OCI-LY1 (cell line): ENCODE data around the gene FMN1.

Experiments
- H2AFZ ChIP-seq: fragments of 200-600 bp; sonication (generic), shearing (Covaris generic); 2 replicates; pipeline ENCODE4 v1.6.0; 2014; ENCODE audit warnings: antibody characterized with exemption, mild to moderate bottlenecking, low read length
- H3F3A ChIP-seq: fragments of 200-600 bp; sonication (generic), shearing (Covaris generic); 2 replicates; pipeline ENCODE4 v1.6.0; 2014; ENCODE audit warnings: mild to moderate bottlenecking, antibody characterized with exemption, low read length, moderate library complexity; ENCODE audit not compliant: insufficient read depth
- H3K27ac ChIP-seq: fragments of 200-600 bp; sonication (generic); 2 replicates; pipeline ENCODE4 v1.5.1; 2014; ENCODE audit warnings: low read length, mixed run types, mild to moderate bottlenecking, low read depth; ENCODE audit not compliant: poor library complexity, severe bottlenecking
- H3K27me3 ChIP-seq: fragments of 200-600 bp; sonication (generic); 2 replicates; pipeline ENCODE4 v1.6.0; 2014; ENCODE audit warnings: antibody characterized with exemption, mild to moderate bottlenecking, low read length, moderate library complexity; ENCODE audit not compliant: insufficient read depth
- H3K36me3 ChIP-seq: fragments of 200-600 bp; sonication (generic); 2 replicates; pipeline ENCODE4 v1.6.1; 2014; ENCODE audit warnings: mild to moderate bottlenecking, antibody characterized with exemption, low read length, moderate library complexity, mixed read lengths; ENCODE audit not compliant: insufficient read depth
- H3K4me1 ChIP-seq: fragments of 200-600 bp; sonication (generic); 2 replicates; pipeline ENCODE4 v1.5.1; 2014; ENCODE audit warnings: mild to moderate bottlenecking, low read length, moderate library complexity; ENCODE audit not compliant: insufficient read depth, severe bottlenecking
- H3K4me2 ChIP-seq: fragments of 200-600 bp; sonication (generic), shearing (Covaris generic); 2 replicates; pipeline ENCODE4 v1.6.1; 2014; ENCODE audit warnings: low read length
- H3K4me3 ChIP-seq: fragments of 200-600 bp; sonication (generic); 2 replicates; pipeline ENCODE4 v1.5.1; 2014; ENCODE audit warnings: low read length, low read depth, mild to moderate bottlenecking, mixed read lengths; ENCODE audit not compliant: poor library complexity, severe bottlenecking
- H3K79me2 ChIP-seq: fragments of 200-600 bp; shearing (Covaris generic); 2 replicates; pipeline ENCODE4 v1.6.1; 2016; ENCODE audit warnings: mixed run types, low read length, mixed read lengths; ENCODE audit not compliant: insufficient read depth
- H3K9ac ChIP-seq: fragments of 200-600 bp; sonication (generic), shearing (Covaris generic); 2 replicates; pipeline ENCODE4 v1.6.1; 2014; ENCODE audit warnings: mild to moderate bottlenecking, low read length, mixed read lengths
- H3K9me2 ChIP-seq: fragments of 200-600 bp; sonication (generic), shearing (Covaris generic); 2 replicates; pipeline ENCODE4 v1.6.1; 2014; ENCODE audit warnings: low read depth, mild to moderate bottlenecking, low read length, mixed read lengths
- H3K9me3 ChIP-seq: fragments of 200-600 bp; shearing (Covaris generic); 2 replicates; pipeline ENCODE4 v1.6.1; 2014; ENCODE audit warnings: low read length, mixed read lengths
- H4K20me1 ChIP-seq: fragments of 200-600 bp; sonication (generic), shearing (Covaris generic); 2 replicates; pipeline ENCODE4 v1.6.0; 2016; ENCODE audit warnings: mild to moderate bottlenecking, low read length; ENCODE audit not compliant: insufficient read depth
- CTCF ChIP-seq: fragments of 200-600 bp; sonication (generic), shearing (Covaris generic); IDR thresholded peaks from 2 replicates; pipeline ENCODE4 v1.5.1; 2017; ENCODE audit warnings: mild to moderate bottlenecking, antibody characterized with exemption, low read length, moderate library complexity, mixed read lengths
- EZH2 ChIP-seq: fragments of 200-600 bp; sonication (generic), shearing (Covaris generic); IDR thresholded peaks from 2 replicates; pipeline ENCODE4 v1.8.0; 2017; ENCODE audit warnings: borderline replicate concordance, mixed run types, mild to moderate bottlenecking, antibody characterized with exemption, low read length, moderate library complexity, mixed read lengths

Gene FMN1

GRCh38 chr15:33136353-33136752 is 58.2 kb downstream of the FMN1 start:
- H3K9me2 ChIP-seq: no peaks in the 10 kb centered on the region
- H3K36me3 ChIP-seq: no peaks in the 10 kb centered on the region
- H4K20me1 ChIP-seq: no peaks in the 10 kb centered on the region

GRCh38 chr15:33135355-33135781 is 59.1 kb downstream of the FMN1 start:
- Histone ChIP-seq H4K20me1 (no peaks in the 10 kb centered on the region), H2AFZ (no peak overlapping the region)

More at GRCh38 chr15:33136353-33136752, 58.2 kb downstream of the FMN1 start:
- H3K4me1 ChIP-seq: no peaks in the 10 kb centered on the region
- H3K27me3 ChIP-seq: no peaks in the 10 kb centered on the region
- no peaks in the 10 kb centered on the region for H3K79me2 ChIP-seq
- H3F3A ChIP-seq: no peaks in the 10 kb centered on the region
- H3K4me2 ChIP-seq: no peak overlapping the region
- no peak overlapping the region for H3K27ac ChIP-seq
- H3K9me3 ChIP-seq: no peaks in the 10 kb centered on the region
- H3K4me3 ChIP-seq: no peak overlapping the region
- no peak overlapping the region for H2AFZ ChIP-seq
- H3K9ac ChIP-seq: no peak overlapping the region
- TF ChIP-seq CTCF: no peak
- TF ChIP-seq EZH2: no peak

GRCh38 chr15:33132722-33133345 is 61.7 kb downstream of the FMN1 start:
- no peak for TF ChIP-seq EZH2
- TF ChIP-seq CTCF: peak; percentile 48
- Histone ChIP-seq H3K79me2 (no peaks in the 10 kb centered on the region), H3K27me3 (no peaks in the 10 kb centered on the region), H3K9ac (no peak overlapping the region), H3K9me3 (no peaks in the 10 kb centered on the region), H3K4me1 (no peaks in the 10 kb centered on the region), H2AFZ (no peak overlapping the region), H3K36me3 (no peaks in the 10 kb centered on the region), H3K4me2 (no peak overlapping the region), H3K27ac (no peak overlapping the region), H3K4me3 (no peak overlapping the region), H4K20me1 (no peaks in the 10 kb centered on the region), H3K9me2 (no peaks in the 10 kb centered on the region), H3F3A (no peaks in the 10 kb centered on the region)

More at GRCh38 chr15:33135355-33135781, 59.1 kb downstream of the FMN1 start:
- Histone ChIP-seq H3K27ac (no peak overlapping the region), H3K9me2 (no peaks in the 10 kb centered on the region), H3K27me3 (no peaks in the 10 kb centered on the region), H3K4me3 (no peak overlapping the region), H3K4me1 (no peaks in the 10 kb centered on the region), H3F3A (no peaks in the 10 kb centered on the region), H3K79me2 (no peaks in the 10 kb centered on the region), H3K9me3 (no peaks in the 10 kb centered on the region), H3K4me2 (no peak overlapping the region), H3K9ac (no peak overlapping the region), H3K36me3 (no peaks in the 10 kb centered on the region)
- no peak for TF ChIP-seq EZH2
- TF ChIP-seq CTCF: no peak
